Liver (tissue), 9 donors: ENCODE measurements around the gene NMRAL1. TPM values are rescaled to one million over a fixed set of nuclear protein-coding genes. Genes with fewer than 3 reads are reported as not detected.

Source experiments
- DNase-seq: peaks from one replicate; pipeline ENCODE4 v3.0.0-alpha.2; 2017; ENCODE audit warnings: low spot score
- H3K27ac ChIP-seq, 2 donors: one replicate each; pipeline ENCODE4 v1.7.0; 2013; ENCODE audit warnings: inconsistent platforms in 2 of 2, low read length in 2 of 2, control low read depth in 1 of 2, low read depth in 1 of 2, mild to moderate bottlenecking in 1 of 2
- H3K27me3 ChIP-seq, 4 donors: one replicate each; pipeline versions ENCODE4 v1.6.1 to v1.7.0; 2013; ENCODE audit warnings: low read length in 3 of 4, inconsistent platforms in 1 of 4, mild to moderate bottlenecking in 1 of 4, moderate library complexity in 1 of 4; ENCODE audit not compliant: control insufficient read depth in 4 of 4, insufficient read depth in 4 of 4
- H3K36me3 ChIP-seq, 4 donors: one replicate each; pipeline versions ENCODE4 v1.6.1 to v1.7.0; 2013; ENCODE audit warnings: low read length in 3 of 4, mild to moderate bottlenecking in 3 of 4, low read depth in 1 of 4, moderate library complexity in 1 of 4; ENCODE audit not compliant: control insufficient read depth in 4 of 4, insufficient read depth in 3 of 4
- H3K4me1 ChIP-seq, 4 donors: one replicate each; pipeline versions ENCODE4 v1.6.1 to v1.7.0; 2013; ENCODE audit warnings: low read length in 3 of 4, mild to moderate bottlenecking in 3 of 4, moderate library complexity in 1 of 4; ENCODE audit not compliant: control insufficient read depth in 4 of 4, insufficient read depth in 4 of 4
- H3K4me3 ChIP-seq, 3 donors: one replicate each; pipeline versions ENCODE4 v1.6.1 to v1.7.0; 2013; ENCODE audit warnings: low read length in 3 of 3, control low read depth in 1 of 3, low read depth in 1 of 3, mild to moderate bottlenecking in 1 of 3
- H3K9ac ChIP-seq, 2 donors: one replicate each; pipeline ENCODE4 v1.7.0; 2013; ENCODE audit warnings: low read length in 2 of 2, mild to moderate bottlenecking in 2 of 2, moderate library complexity in 2 of 2, control low read depth in 1 of 2, low read depth in 1 of 2
- H3K9me3 ChIP-seq, 4 donors: one replicate each; pipeline versions ENCODE4 v1.6.1 to v1.7.0; 2013; ENCODE audit warnings: low read length in 3 of 4; ENCODE audit not compliant: control insufficient read depth in 4 of 4
- CTCF ChIP-seq: fragments of 150-350 bp; IDR thresholded peaks from 2 replicates; pipeline ENCODE4 v1.5.1; 2017; ENCODE audit warnings: improper control_type of control experiment, low read depth, low read length; ENCODE audit not compliant: missing input control
- EGR1 ChIP-seq, 2 donors: IDR thresholded peaks; 2 replicates each; pipeline ENCODE4 v1.6.1; 2016 to 2018; ENCODE audit warnings: antibody characterized with exemption in 2 of 2, low read depth in 2 of 2
- FOXA2 ChIP-seq: IDR thresholded peaks from 2 replicates; pipeline ENCODE4 v1.6.1; 2016; ENCODE audit warnings: antibody characterized with exemption
- GABPA ChIP-seq, 2 donors: IDR thresholded peaks in 1 of 2; conservative IDR thresholded peaks in 1 of 2; 2 replicates each; pipeline ENCODE4 v1.6.1; 2016; ENCODE audit warnings: antibody characterized with exemption in 2 of 2, mild to moderate bottlenecking in 1 of 2, moderate library complexity in 1 of 2
- HNF4A ChIP-seq, 2 donors: conservative IDR thresholded peaks; 2 replicates each; pipeline ENCODE4 v1.6.1; 2016; ENCODE audit warnings: antibody characterized with exemption in 2 of 2, mild to moderate bottlenecking in 2 of 2
- HNF4G ChIP-seq: IDR thresholded peaks from 2 replicates; pipeline ENCODE4 v1.6.1; 2016; ENCODE audit warnings: antibody characterized with exemption
- JUND ChIP-seq, 2 donors: IDR thresholded peaks; 2 replicates each; pipeline ENCODE4 v1.6.1; 2016; ENCODE audit warnings: antibody characterized with exemption in 2 of 2
- MAX ChIP-seq: IDR thresholded peaks from 2 replicates; pipeline ENCODE4 v1.6.1; 2016; ENCODE audit warnings: antibody characterized with exemption
- RAD21 ChIP-seq, 2 donors: IDR thresholded peaks; 2 replicates each; pipeline ENCODE4 v1.6.1; 2016; ENCODE audit warnings: antibody characterized with exemption in 2 of 2, mild to moderate bottlenecking in 2 of 2
- RXRA ChIP-seq, 2 donors: IDR thresholded peaks; 2 replicates each; pipeline ENCODE4 v1.6.1; 2017 to 2018; ENCODE audit warnings: antibody characterized with exemption in 2 of 2, mild to moderate bottlenecking in 1 of 2
- SP1 ChIP-seq: IDR thresholded peaks from 2 replicates; pipeline ENCODE4 v1.6.1; 2018; ENCODE audit warnings: antibody characterized with exemption, mild to moderate bottlenecking
- TAF1 ChIP-seq: conservative IDR thresholded peaks from 2 replicates; pipeline ENCODE4 v1.6.1; 2016; ENCODE audit warnings: antibody characterized with exemption, mild to moderate bottlenecking
- YY1 ChIP-seq: IDR thresholded peaks from 2 replicates; pipeline ENCODE4 v1.6.1; 2016; ENCODE audit warnings: antibody characterized with exemption, mild to moderate bottlenecking
- ZBTB33 ChIP-seq: IDR thresholded peaks from 2 replicates; pipeline ENCODE4 v1.6.1; 2016; ENCODE audit warnings: antibody characterized with exemption
- whole genome bisulfite sequencing: extraction: QIAGEN DNeasy Blood & Tissue Kit; methylation state at CpG from one replicate; pipeline ENCODE4 v1.1.7; 2013; 5-methylcytosine and 5-hydroxymethylcytosine counted together
- polyA plus RNA-seq, 2 donors: library from polyadenylated mRNA; stranded (reverse) in 1 of 2; unstranded in 1 of 2; fragments of 200-250 nt in 1 of 2; fragments of >200 nt in 1 of 2; fragmentation: Nextera tagmentation in 1 of 2; extraction: Ambion mirVana in 1 of 2; gene quantifications; one replicate each; pipeline versions ENCODE4 v1.2.1 to v1.2.3, GENCODE V29; 2013 to 2015
- total RNA-seq, 2 donors: library from RNA; depleted of rRNA; stranded (reverse); fragments of >200 nt; gene quantifications; one replicate each; pipeline ENCODE4 v1.2.3, GENCODE V29; 2014
- donor health status: healthy.
- donor health status: healthy.
- donor health status: healthy.
- donor health status: healthy.
- donor health status: healthy.

The NMRAL1 gene
- total and polyA plus RNA-seq, 4 donors, result 20.1 to 45.4 (median 28.3) TPM

GRCh38 chr16:4512473-4512872 lies 38.0 kb upstream of the NMRAL1 start:
- no peak overlapping the region for H3K9ac ChIP-seq
- H3K27ac ChIP-seq, result no peak overlapping the region
- H3K4me3 ChIP-seq, result no peak overlapping the region
- DNase-seq, result no peak
- WGBS, result 97% methylated on average over 10 of the region's 10 CpGs
- TF ChIP-seq RXRA (IDR thresholded peaks at IDR 0.05), result no peak
- TF ChIP-seq JUND (IDR thresholded peaks at IDR 0.05), result no peak
- TF ChIP-seq TAF1, result no peak
- TF ChIP-seq RAD21 (IDR thresholded peaks at IDR 0.05), result no peak
- no peak for TF ChIP-seq SP1
- TF ChIP-seq HNF4A (conservative IDR thresholded peaks at IDR 0.05), result no peak
- TF ChIP-seq HNF4G, result no peak
- no peak for TF ChIP-seq YY1
- no peak for TF ChIP-seq MAX
- TF ChIP-seq ZBTB33, result no peak
- no peak for TF ChIP-seq EGR1 (IDR thresholded peaks at IDR 0.05; ENCODE audit: low read depth in 2 of 2)
- no peak for TF ChIP-seq FOXA2
- H3K27me3 ChIP-seq, result no peaks in the 10 kb centered on the region
- peaks cover 0 to 14% (median 5%) of the 10 kb centered on the region in 4 donors for H3K4me1 ChIP-seq
- H3K36me3 ChIP-seq, result peaks cover 21 to 46% (median 25%) of the 10 kb centered on the region in 4 donors
- H3K9me3 ChIP-seq, result no peaks in the 10 kb centered on the region

- peaks cover 22 to 47% (median 30%) of the 10 kb centered on the region in 4 donors for H3K36me3 ChIP-seq
- peak; percentile 57 for DNase-seq
- H3K9ac ChIP-seq, result no peak overlapping the region
- no peak overlapping the region for H3K4me3 ChIP-seq
- no peak for TF ChIP-seq HNF4A (conservative IDR thresholded peaks at IDR 0.05)
- no peak for TF ChIP-seq HNF4G
- TF ChIP-seq GABPA (IDR thresholded peaks at IDR 0.05 in 1 of 2, conservative IDR thresholded peaks at IDR 0.05 in 1 of 2), result no peak
- TF ChIP-seq YY1, result no peak
- peak; percentile 62 to 82 for TF ChIP-seq RAD21 (IDR thresholded peaks at IDR 0.05)
- peak; percentile 52 for TF ChIP-seq CTCF
- H3K27me3 ChIP-seq, result no peaks in the 10 kb centered on the region
- no peaks in the 10 kb centered on the region for H3K9me3 ChIP-seq
- WGBS, result 73% methylated on average over 9 of the region's 9 CpGs
- H3K4me1 ChIP-seq, result peaks cover 0 to 14% (median 5%) of the 10 kb centered on the region in 4 donors
- H3K27ac ChIP-seq, result no peak overlapping the region
Measured at GRCh38 chr16:4511441-4512082, 37.1 kb upstream of the NMRAL1 start.
